PC-9 (cell line): ENCODE measurements around the gene COL8A2. TPM values are rescaled to one million over a fixed set of nuclear protein-coding genes. Genes with fewer than 3 reads are reported as not detected.

ENCODE experiments used
- BruUV-seq: library from RNA; stranded (reverse); fragments of 400-500 nt; replicated peaks from 2 replicates; lab custom pipeline; 2021; lab: Mats Ljungman, UMichigan
- CTCF ChIA-PET: fragments of 300-600 bp; sonication (Branson Sonifier 250); formaldehyde crosslinking; loops from one replicate; lab custom pipeline; 2022; ENCODE audit warnings: antibody characterized with exemption; lab: Charles Lee
- POLR2A ChIA-PET: fragments of 300-600 bp; sonication (Branson Sonifier 250); formaldehyde crosslinking; loops from one replicate; lab custom pipeline; 2022; ENCODE audit warnings: antibody characterized with exemption; ENCODE audit not compliant: unreplicated experiment; lab: Charles Lee
- DNase-seq, 2 experiments: peaks; one replicate each; pipeline versions ENCODE4 v3.0.0 to v3.0.0-alpha.2; 2015 to 2022; ENCODE audit warnings: mixed read lengths in 1 of 2
- H2AFZ ChIP-seq: fragments of 200-600 bp; sonication (generic); 2 replicates; pipeline ENCODE4 v1.8.1; 2017; ENCODE audit warnings: antibody characterized with exemption
- H3F3A ChIP-seq: fragments of 200-600 bp; sonication (generic); 2 replicates; pipeline ENCODE4 v1.8.1; 2017; ENCODE audit warnings: antibody characterized with exemption, mild to moderate bottlenecking, low read depth; ENCODE audit not compliant: insufficient read depth
- H3K27ac ChIP-seq: fragments of 200-600 bp; sonication (generic); 2 replicates; pipeline ENCODE4 v1.6.1; 2016; ENCODE audit warnings: mixed run types
- H3K27me3 ChIP-seq: fragments of 200-600 bp; sonication (generic); 2 replicates; pipeline ENCODE4 v1.6.1; 2016; ENCODE audit warnings: low read depth, mixed run types; ENCODE audit not compliant: insufficient read depth
- H3K36me3 ChIP-seq: fragments of 200-600 bp; sonication (generic); 2 replicates; pipeline ENCODE4 v1.6.1; 2016; ENCODE audit warnings: low read depth, mixed run types
- H3K4me1 ChIP-seq: fragments of 200-600 bp; sonication (generic); replicated peaks from 2 replicates; pipeline ENCODE4 v1.6.1; 2016; ENCODE audit warnings: mixed run types; ENCODE audit not compliant: insufficient read depth
- H3K4me2 ChIP-seq: fragments of 200-600 bp; sonication (generic); 2 replicates; pipeline ENCODE4 v1.6.1; 2017; ENCODE audit warnings: mixed run types
- H3K4me3 ChIP-seq: fragments of 200-600 bp; sonication (generic); 2 replicates; pipeline ENCODE4 v1.6.1; 2016; ENCODE audit warnings: mixed run types
- H3K79me2 ChIP-seq: fragments of 200-600 bp; sonication (generic); 2 replicates; pipeline ENCODE4 v1.6.1; 2017; ENCODE audit warnings: low read depth, mixed run types
- H3K9me2 ChIP-seq: fragments of 200-600 bp; sonication (generic); 2 replicates; pipeline ENCODE4 v1.8.1; 2017; ENCODE audit warnings: mild to moderate bottlenecking; ENCODE audit not compliant: insufficient read depth
- H3K9me3 ChIP-seq: fragments of 200-600 bp; sonication (generic); 2 replicates; pipeline ENCODE4 v1.8.1; 2016; ENCODE audit warnings: low read depth; ENCODE audit not compliant: insufficient read depth
- H4K20me1 ChIP-seq: fragments of 200-600 bp; sonication (generic); 2 replicates; pipeline ENCODE4 v1.8.1; 2017; ENCODE audit not compliant: insufficient read depth
- EZH2 ChIP-seq: fragments of 200-600 bp; sonication (generic); IDR thresholded peaks from 2 replicates; pipeline ENCODE4 v1.8.0; 2017; ENCODE audit warnings: antibody characterized with exemption, low read depth
- intact Hi-C: fragments of 100-400 bp; cut with micrococcal nuclease; formaldehyde crosslinking; loops from one replicate; pipeline ENCODE4 v1.10.0; 2022; ENCODE audit not compliant: unreplicated experiment
- total RNA-seq: library from RNA; stranded (reverse); gene quantifications from 2 replicates; pipeline ENCODE4 v1.2.3, GENCODE V29; 2021
- TF ChIP-seq, protein P1 (sequence below): fragments of 200-600 bp; sonication (generic); conservative IDR thresholded peaks from 2 replicates; pipeline ENCODE4 v1.6.1; 2017; ENCODE audit warnings: mixed run types, antibody characterized with exemption, mild to moderate bottlenecking, moderate library complexity

COL8A2 gene
- total RNA-seq, 1 experiment from 2014 or later = 0.20 TPM

DNA sequence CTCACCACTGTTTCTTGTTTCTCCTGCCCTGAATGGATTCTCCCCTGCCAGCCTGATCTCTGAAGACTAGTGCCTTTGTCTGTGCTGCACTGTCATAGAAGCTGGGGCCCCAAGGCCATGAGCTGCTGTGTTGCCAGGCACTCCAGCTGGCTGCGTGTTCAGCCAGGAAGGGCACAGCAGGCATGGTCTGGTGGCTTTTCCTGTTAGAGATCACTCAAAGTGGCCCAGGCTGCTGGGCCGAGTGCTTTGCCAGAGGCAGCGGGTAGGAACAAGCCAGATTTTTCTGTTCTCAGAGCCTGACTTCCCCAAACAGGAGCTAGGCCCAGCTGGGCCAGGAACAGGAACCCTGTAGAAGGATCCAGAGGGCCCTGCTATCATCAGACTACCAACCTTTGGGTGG, 31.1 kb downstream of the COL8A2 start:
- no peak for TF ChIP-seq EZH2
- TF ChIP-seq, protein P1, sequence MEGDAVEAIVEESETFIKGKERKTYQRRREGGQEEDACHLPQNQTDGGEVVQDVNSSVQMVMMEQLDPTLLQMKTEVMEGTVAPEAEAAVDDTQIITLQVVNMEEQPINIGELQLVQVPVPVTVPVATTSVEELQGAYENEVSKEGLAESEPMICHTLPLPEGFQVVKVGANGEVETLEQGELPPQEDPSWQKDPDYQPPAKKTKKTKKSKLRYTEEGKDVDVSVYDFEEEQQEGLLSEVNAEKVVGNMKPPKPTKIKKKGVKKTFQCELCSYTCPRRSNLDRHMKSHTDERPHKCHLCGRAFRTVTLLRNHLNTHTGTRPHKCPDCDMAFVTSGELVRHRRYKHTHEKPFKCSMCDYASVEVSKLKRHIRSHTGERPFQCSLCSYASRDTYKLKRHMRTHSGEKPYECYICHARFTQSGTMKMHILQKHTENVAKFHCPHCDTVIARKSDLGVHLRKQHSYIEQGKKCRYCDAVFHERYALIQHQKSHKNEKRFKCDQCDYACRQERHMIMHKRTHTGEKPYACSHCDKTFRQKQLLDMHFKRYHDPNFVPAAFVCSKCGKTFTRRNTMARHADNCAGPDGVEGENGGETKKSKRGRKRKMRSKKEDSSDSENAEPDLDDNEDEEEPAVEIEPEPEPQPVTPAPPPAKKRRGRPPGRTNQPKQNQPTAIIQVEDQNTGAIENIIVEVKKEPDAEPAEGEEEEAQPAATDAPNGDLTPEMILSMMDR = no peak
- no peaks in the 10 kb centered on the region for H3K9me2 ChIP-seq
- no peak overlapping the region for H3K27ac ChIP-seq
- no peak for DNase-seq
- POLR2A ChIA-PET = no interaction called here
- no peak overlapping the region for H3K4me3 ChIP-seq
- H3K9me3 ChIP-seq = no peaks in the 10 kb centered on the region
- peaks cover 26% of the 10 kb centered on the region for H3K79me2 ChIP-seq
- no peaks in the 10 kb centered on the region for H3K27me3 ChIP-seq
- peaks cover 16% of the 10 kb centered on the region for H4K20me1 ChIP-seq
- no peak overlapping the region for H3K4me2 ChIP-seq
- CTCF ChIA-PET = no interaction called here
- H2AFZ ChIP-seq = no peak overlapping the region
- H3F3A ChIP-seq = peaks cover 20% of the 10 kb centered on the region; the same call in 1 of the 2 replicates
- peaks cover 6% of the 10 kb centered on the region for H3K4me1 ChIP-seq
- H3K36me3 ChIP-seq = peaks cover 26% of the 10 kb centered on the region
- intact Hi-C loops = no loop called here
- BruUV-seq = no TSS peak

DNA sequence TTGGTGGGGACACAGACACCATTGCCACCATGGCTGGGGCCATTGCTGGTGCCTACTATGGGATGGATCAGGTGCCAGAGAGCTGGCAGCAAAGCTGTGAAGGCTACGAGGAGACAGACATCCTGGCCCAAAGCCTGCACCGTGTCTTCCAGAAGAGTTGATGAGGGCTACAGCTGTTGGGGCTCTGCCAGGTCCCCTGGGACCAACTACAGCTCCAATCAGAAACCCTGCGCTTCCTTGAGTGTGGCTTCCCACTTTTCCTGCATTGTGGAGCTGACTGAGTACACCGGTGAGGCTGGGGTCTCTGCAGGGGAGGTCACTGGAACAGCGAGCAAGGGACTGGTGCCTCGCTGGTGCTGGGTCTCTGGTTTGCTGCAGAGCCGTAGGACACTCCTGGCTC, 31.8 kb downstream of the COL8A2 start:
- Histone ChIP-seq H3K9me3 (no peaks in the 10 kb centered on the region), H3K9me2 (no peaks in the 10 kb centered on the region), H3K4me2 (no peak overlapping the region), H3K27ac (no peak overlapping the region), H3K4me3 (no peak overlapping the region), H3K36me3 (peaks cover 26% of the 10 kb centered on the region), H3K79me2 (peaks cover 27% of the 10 kb centered on the region), H3F3A (peaks cover 20% of the 10 kb centered on the region; the same call in 1 of the 2 replicates), H3K27me3 (no peaks in the 10 kb centered on the region), H2AFZ (no peak overlapping the region), H3K4me1 (peaks cover 6% of the 10 kb centered on the region), H4K20me1 (peaks cover 16% of the 10 kb centered on the region)
- no peak for TF ChIP-seq EZH2
- TF ChIP-seq, protein P1 = no peak
- BruUV-seq = no TSS peak
- POLR2A ChIA-PET = no interaction called here
- intact Hi-C loops = no loop called here
- DNase-seq = no peak
- CTCF ChIA-PET = no interaction called here

DNA sequence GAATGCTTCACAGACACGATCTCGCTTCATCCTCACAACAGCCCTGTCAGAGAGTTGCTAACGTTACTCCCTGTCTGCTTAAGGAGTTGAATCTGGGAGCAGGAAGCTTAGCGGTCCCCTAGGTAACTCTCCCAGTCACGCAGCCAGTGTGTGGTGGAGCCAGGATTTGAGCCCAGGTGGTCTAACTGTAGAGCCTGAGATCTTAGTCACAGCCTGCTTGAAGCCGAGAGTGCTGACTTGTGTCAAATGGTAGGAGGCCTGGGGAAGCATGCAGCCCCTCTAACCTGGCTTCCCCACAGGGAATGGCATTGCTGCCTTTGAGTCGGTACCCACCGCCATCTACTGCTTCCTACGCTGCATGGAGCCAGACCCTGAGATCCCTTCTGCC, 32.2 kb downstream of the COL8A2 start:
- intact Hi-C loops = no loop called here
- Histone ChIP-seq H3K4me1 (peaks cover 6% of the 10 kb centered on the region), H3K9me3 (no peaks in the 10 kb centered on the region), H3K27me3 (no peaks in the 10 kb centered on the region), H3K36me3 (peaks cover 26% of the 10 kb centered on the region), H4K20me1 (peaks cover 16% of the 10 kb centered on the region), H3K79me2 (peaks cover 27% of the 10 kb centered on the region), H3K27ac (no peak overlapping the region), H3F3A (peaks cover 20% of the 10 kb centered on the region; the same call in 1 of the 2 replicates), H3K9me2 (no peaks in the 10 kb centered on the region), H3K4me3 (no peak overlapping the region), H2AFZ (no peak overlapping the region), H3K4me2 (no peak overlapping the region)
- BruUV-seq = no TSS peak
- ChIA-PET POLR2A (no interaction called here), CTCF (no interaction called here)
- no peak for TF ChIP-seq EZH2
- TF ChIP-seq, protein P1 = no peak
- DNase-seq = no peak
